ENCODE results near the gene GTPBP3. TPM values are rescaled to one million over a fixed set of nuclear protein-coding genes. Genes with fewer than 3 reads are reported as not detected.

GTPBP3 gene
- total and polyA plus RNA-seq, 12 donors: 8.0 to 12.8 (median 9.8) TPM

DNA sequence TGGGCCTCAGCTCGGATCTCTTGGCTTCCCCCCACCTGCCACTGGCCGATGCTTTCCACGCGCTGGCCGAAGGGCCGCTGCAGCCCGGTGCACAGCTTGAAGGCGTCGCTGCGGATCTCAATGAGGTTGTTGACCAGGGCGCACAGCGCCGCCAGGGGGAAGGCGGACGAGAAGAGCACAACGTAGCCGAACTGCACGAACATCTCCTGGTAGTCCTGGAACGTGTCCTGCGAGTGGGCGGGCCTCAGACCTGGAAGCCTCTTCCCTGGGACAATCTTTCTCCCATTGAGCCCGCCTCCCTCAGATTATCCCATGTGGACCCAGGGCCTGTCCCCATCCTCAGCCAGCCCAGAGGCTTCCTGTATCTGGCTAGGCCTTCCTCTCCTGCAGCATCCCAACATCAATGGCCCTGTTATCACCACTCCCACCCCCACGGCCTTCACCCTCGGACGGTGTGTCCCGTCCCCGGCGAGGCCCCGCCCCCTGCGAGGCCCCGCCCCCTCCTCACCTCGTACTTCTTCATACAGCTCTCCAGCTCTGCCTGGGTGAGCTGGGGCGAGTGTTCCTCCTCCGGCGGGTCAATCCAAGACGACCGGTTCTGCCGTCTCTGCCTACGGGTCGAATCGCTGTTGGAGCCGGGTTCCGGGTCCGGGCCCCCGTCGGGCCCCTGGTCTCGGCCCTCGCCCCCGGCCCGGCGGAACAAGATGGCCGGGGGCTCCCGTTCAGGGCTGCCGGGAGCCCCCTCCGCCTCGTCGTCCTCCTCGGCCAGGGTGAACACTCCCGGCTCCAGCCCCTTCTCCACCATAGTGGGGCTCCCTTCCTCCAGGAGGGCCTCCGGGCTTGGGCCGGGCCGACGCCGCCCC, 9.5 kb upstream of the GTPBP3 start:
- WGBS, 2 donors: 48 to 53% methylated on average over 59 to 64 of the region's 64 CpGs
- TF ChIP-seq CTCF (IDR thresholded peaks at IDR 0.05): peak in 1 of 9 donors; percentile 8
- intact Hi-C loops (cut with DNase I): no loop called here
- H3K4me3 ChIP-seq: peak overlapping the region in 6 of 10 donors; percentile 11 to 50 (median 30)
- H3K4me1 ChIP-seq: peaks cover 0 to 21% (median 0%) of the 10 kb centered on the region in 9 donors
- DNase-seq: no peak
- peaks cover 0 to 28% (median 0%) of the 10 kb centered on the region in 7 donors for H3K27me3 ChIP-seq
- H3K27ac ChIP-seq: peak overlapping the region in 1 of 10 donors; percentile 26
- ATAC-seq: peak in 5 of 8 donors; percentile 12 to 50 (median 28)
- peaks cover 0 to 26% (median 0%) of the 10 kb centered on the region in 9 donors for H3K36me3 ChIP-seq
- H3K9me3 ChIP-seq: no peaks in the 10 kb centered on the region

DNA sequence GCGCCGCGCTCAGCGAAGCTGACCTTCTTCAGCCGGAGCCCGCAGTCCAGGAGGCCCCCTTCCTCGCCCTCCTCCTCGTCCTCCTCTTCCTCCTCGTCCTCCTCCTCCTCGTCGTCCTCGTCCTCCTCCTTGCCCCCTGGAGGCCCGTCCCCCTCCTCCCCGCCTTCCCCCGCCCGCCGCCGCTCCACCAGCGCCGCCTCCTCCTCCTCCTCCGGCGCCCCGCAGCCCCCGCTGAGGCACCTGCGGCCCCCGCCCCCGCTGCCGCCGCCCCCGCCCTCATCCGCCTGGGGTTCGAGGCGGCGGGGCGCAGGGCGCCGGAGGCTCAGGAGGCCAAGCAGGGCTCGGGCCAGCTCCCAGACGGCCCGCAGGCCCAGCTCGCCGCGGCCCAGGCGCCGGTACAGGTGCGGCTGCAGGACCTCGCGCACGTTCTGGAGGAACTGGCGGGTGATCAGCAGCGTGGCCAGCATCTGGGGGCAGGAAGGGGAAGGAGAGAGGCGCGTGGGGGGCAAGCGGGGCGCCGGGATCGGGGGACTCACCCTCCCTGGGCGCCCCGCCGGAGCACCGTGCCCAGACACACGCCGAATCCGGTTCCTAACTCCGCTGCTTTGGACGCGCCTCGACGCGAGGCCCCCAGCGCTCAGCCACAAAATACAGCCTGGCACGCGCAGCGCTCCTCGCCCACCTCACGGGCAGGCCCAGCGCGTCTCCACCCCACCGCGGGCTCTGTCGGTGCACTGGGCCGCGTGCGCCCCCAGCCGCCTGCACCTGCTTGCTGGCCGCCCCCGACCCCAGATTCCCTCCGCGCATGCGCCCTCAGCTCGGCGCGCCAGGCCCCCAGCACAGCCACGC, 8.6 kb upstream of the GTPBP3 start:
- peak overlapping the region in 1 of 10 donors; percentile 26 for H3K27ac ChIP-seq
- ATAC-seq: no peak

DNA sequence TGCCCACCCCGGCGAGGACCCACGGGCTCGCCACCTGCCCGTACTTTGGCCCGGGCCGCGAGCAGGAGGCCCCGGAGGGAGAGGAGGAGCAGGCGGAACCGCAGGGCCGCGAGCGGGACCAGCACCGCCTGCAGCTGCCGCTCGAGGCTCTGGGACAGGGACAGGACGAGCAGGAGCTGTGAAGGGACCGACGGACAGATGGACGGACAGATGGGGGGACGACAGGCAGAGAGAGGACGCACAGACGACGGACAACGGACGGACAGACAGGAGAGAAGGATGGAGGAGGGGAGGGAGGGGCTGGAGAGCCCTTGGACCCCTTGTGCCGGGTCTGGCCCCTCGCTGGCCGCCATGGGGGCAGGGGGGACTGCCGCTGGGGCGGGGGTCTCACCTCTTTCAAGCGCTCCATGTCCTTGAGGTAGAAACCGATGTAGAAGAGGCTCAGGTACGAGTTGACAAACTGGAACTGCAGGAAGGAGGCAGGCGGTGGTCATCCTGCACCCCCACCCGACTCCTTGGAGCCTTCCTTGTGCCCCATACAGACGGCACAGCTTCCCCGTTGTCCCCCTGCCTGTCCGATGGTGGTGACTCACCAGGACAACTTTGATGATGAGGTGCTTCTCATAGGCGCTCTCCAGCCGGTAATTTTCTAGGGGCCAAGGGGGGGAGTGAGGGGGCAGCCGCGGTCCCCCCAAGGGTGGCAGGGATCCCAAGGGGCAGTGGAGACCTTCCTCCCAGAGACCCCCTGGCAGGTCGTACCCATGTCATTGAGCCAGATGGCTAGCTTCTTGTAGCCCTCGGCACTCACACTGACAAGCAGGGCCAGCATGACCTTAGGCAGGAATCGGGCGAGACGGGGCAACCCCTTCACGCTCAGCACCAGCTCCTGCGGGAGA, 7.7 kb upstream of the GTPBP3 start:
- no peak for TF ChIP-seq CTCF (IDR thresholded peaks at IDR 0.05)
- no peak for ATAC-seq
- intact Hi-C loops (cut with DNase I): no loop called here

More for the DNA sequence above, 8.6 kb upstream of the GTPBP3 start:
- intact Hi-C loops (cut with DNase I): no loop called here
- no peak for DNase-seq
- H3K4me1 ChIP-seq: peaks cover 0 to 28% (median 3%) of the 10 kb centered on the region in 9 donors
- TF ChIP-seq CTCF (IDR thresholded peaks at IDR 0.05): no peak
- no peaks in the 10 kb centered on the region for H3K9me3 ChIP-seq
- 43 to 44% methylated on average over 60 to 94 of the region's 94 CpGs for WGBS, 2 donors
- H3K27me3 ChIP-seq: peaks cover 0 to 28% (median 0%) of the 10 kb centered on the region in 7 donors
- peak overlapping the region in 6 of 10 donors; percentile 11 to 50 (median 30) for H3K4me3 ChIP-seq
- H3K36me3 ChIP-seq: peaks cover 0 to 26% (median 0%) of the 10 kb centered on the region in 9 donors

More for the DNA sequence above, 7.7 kb upstream of the GTPBP3 start:
- peak overlapping the region in 1 of 10 donors; percentile 50 for H3K4me3 ChIP-seq
- WGBS, 2 donors: 73 to 75% methylated on average over 51 of the region's 51 CpGs
- DNase-seq: no peak
- peaks cover 0 to 28% (median 9%) of the 10 kb centered on the region in 9 donors for H3K4me1 ChIP-seq
- peaks cover 0 to 28% (median 0%) of the 10 kb centered on the region in 7 donors for H3K27me3 ChIP-seq
- H3K9me3 ChIP-seq: no peaks in the 10 kb centered on the region
- peaks cover 0 to 26% (median 0%) of the 10 kb centered on the region in 9 donors for H3K36me3 ChIP-seq
- no peak overlapping the region for H3K27ac ChIP-seq
